OCI-LY3 (cell line): ENCODE results near the gene ETV3L.

Source experiments
- H2AFZ ChIP-seq: fragments of 200-600, 300-600 bp; shearing (Covaris generic); 2 replicates; pipeline ENCODE4 v1.6.0; 2014; ENCODE audit warnings: antibody characterized with exemption, low read depth, low read length
- H3K27ac ChIP-seq: fragments of 200-600, 300-600 bp; sonication (generic); 2 replicates; pipeline ENCODE4 v1.5.1; 2014; ENCODE audit warnings: mild to moderate bottlenecking, low read length, moderate library complexity, mixed read lengths
- H3K27me3 ChIP-seq: fragments of 200-600, 300-600 bp; sonication (generic); 2 replicates; pipeline ENCODE4 v1.6.1; 2014; ENCODE audit warnings: low read depth, low read length, mixed read lengths
- H3K36me3 ChIP-seq: fragments of 200-600, 300-600 bp; sonication (generic); replicated peaks from 2 replicates; pipeline ENCODE3; 2014; ENCODE audit warnings: low read depth, low read length, mixed read lengths
- H3K4me1 ChIP-seq: fragments of 300-600, 200-600 bp; sonication (generic); 2 replicates; pipeline ENCODE4 v1.6.1; 2014; ENCODE audit warnings: low read length, mixed read lengths
- H3K4me2 ChIP-seq: fragments of 200-600, 300-600 bp; sonication (generic); 2 replicates; pipeline ENCODE4 v1.6.1; 2014; ENCODE audit warnings: low read length, mixed read lengths
- H3K4me3 ChIP-seq: fragments of 300-600, 200-600 bp; sonication (generic); 2 replicates; pipeline ENCODE4 v1.5.1; 2014; ENCODE audit warnings: antibody characterized with exemption, mild to moderate bottlenecking, low read length, moderate library complexity
- H3K79me2 ChIP-seq: fragments of 300-600, 200-600 bp; shearing (Covaris generic); 2 replicates; pipeline ENCODE4 v1.6.1; 2014; ENCODE audit warnings: mild to moderate bottlenecking, low read length, mixed read lengths
- H3K9ac ChIP-seq: fragments of 300-600, 200-600 bp; shearing (Covaris generic); 2 replicates; pipeline ENCODE4 v1.6.0; 2014; ENCODE audit warnings: mild to moderate bottlenecking, low read length, moderate library complexity
- H3K9me3 ChIP-seq: fragments of 200-600, 300-600 bp; shearing (Covaris generic); 2 replicates; pipeline ENCODE4 v1.6.1; 2014; ENCODE audit warnings: low read length, mixed read lengths; ENCODE audit not compliant: insufficient read depth
- H4K20me1 ChIP-seq: fragments of 200-600, 300-600 bp; sonication (generic); 2 replicates; pipeline ENCODE4 v1.6.1; 2016; ENCODE audit warnings: low read length, mixed read lengths; ENCODE audit not compliant: insufficient read depth
- EZH2phosphoT487 ChIP-seq: fragments of 200-600 bp; shearing (Covaris generic); IDR thresholded peaks from 2 replicates; pipeline ENCODE4 v1.6.1; 2018; ENCODE audit warnings: antibody characterized with exemption, mixed run types, low read depth
- TF ChIP-seq, protein P1 (sequence below): fragments of 200-600, 300-600 bp; sonication (generic); IDR thresholded peaks from 2 replicates; pipeline ENCODE4 v1.5.1; 2014; ENCODE audit warnings: antibody characterized with exemption, low read length, low read depth

Gene ETV3L

DNA sequence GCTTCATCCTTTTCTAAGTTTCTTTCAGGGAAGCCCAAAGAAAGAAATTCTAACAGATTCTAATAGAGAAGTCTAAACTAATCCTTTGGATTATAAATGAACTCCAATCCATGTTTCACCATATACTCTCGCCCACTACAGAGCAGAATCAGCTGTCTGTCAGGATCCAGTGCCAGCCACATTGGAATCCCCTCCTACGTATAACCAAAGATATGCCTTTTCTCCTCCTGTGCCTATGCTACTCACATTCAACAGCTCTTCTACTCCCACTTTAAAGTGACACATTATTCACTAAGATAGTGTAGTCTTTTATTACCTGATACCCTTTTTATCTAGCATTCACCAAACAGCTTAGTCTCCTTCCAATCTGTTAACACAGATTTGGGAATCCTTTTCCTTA lies 35.5 kb upstream of the ETV3L start:
- Histone ChIP-seq H3K4me3 (no peak overlapping the region), H3K36me3 (peaks cover 59% of the 10 kb centered on the region), H3K4me1 (peaks cover 26% of the 10 kb centered on the region), H3K4me2 (no peak overlapping the region), H3K9ac (no peak overlapping the region), H3K79me2 (peaks cover 64% of the 10 kb centered on the region), H3K9me3 (no peaks in the 10 kb centered on the region), H3K27me3 (no peaks in the 10 kb centered on the region), H2AFZ (no peak overlapping the region), H4K20me1 (peaks cover 23% of the 10 kb centered on the region), H3K27ac (no peak overlapping the region)
- TF ChIP-seq EZH2phosphoT487: no peak
- TF ChIP-seq, protein P1, sequence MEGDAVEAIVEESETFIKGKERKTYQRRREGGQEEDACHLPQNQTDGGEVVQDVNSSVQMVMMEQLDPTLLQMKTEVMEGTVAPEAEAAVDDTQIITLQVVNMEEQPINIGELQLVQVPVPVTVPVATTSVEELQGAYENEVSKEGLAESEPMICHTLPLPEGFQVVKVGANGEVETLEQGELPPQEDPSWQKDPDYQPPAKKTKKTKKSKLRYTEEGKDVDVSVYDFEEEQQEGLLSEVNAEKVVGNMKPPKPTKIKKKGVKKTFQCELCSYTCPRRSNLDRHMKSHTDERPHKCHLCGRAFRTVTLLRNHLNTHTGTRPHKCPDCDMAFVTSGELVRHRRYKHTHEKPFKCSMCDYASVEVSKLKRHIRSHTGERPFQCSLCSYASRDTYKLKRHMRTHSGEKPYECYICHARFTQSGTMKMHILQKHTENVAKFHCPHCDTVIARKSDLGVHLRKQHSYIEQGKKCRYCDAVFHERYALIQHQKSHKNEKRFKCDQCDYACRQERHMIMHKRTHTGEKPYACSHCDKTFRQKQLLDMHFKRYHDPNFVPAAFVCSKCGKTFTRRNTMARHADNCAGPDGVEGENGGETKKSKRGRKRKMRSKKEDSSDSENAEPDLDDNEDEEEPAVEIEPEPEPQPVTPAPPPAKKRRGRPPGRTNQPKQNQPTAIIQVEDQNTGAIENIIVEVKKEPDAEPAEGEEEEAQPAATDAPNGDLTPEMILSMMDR: no peak

DNA sequence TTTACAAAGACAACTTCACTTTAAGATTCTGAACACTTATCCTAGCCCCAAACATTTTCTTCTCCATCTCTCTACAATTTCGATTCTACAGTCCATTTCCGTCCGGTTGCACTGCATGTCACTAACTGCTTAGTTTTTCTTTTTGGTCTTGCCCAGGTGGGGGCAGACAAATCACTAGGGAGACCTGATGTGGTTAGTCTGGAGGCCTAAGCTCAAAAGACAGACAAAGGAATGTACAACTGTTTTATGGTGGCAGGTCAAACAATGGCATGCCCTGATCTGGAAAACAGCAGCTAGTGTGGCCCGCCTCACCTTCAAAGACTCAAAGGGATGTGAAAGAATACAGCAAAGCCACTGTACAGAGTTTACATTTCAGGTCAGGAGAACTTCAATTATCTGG lies 34.8 kb upstream of the ETV3L start:
- Histone ChIP-seq H3K36me3 (peaks cover 63% of the 10 kb centered on the region), H3K27ac (no peak overlapping the region), H3K27me3 (no peaks in the 10 kb centered on the region), H3K4me1 (peaks cover 20% of the 10 kb centered on the region), H3K79me2 (peaks cover 64% of the 10 kb centered on the region), H3K4me3 (no peak overlapping the region), H3K4me2 (no peak overlapping the region), H3K9me3 (no peaks in the 10 kb centered on the region), H3K9ac (no peak overlapping the region), H4K20me1 (peaks cover 23% of the 10 kb centered on the region), H2AFZ (no peak overlapping the region)
- TF ChIP-seq, protein P1: 0 out of 2 replicates have a peak, but pooled peaks have one; percentile 3
- no peak for TF ChIP-seq EZH2phosphoT487

DNA sequence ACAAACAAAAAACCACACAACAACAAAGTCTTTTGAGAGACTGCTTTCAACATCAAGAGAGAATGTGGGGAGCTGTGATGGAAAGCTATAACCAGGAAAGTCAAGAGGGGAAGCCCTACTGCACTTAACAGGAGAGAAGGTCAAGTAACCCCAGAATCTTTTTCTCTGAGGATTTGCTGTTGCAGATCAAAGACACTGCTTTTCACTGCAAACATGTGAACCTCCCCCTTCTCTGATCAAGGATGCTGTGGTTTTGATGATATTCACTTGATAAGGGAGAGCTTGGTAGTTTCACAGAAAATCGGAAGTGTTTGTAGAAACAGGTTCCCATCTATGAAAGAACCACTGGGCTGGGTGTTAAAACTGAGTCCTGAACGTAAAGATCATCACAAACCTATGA lies 33.8 kb upstream of the ETV3L start:
- Histone ChIP-seq H3K4me2 (no peak overlapping the region), H3K4me1 (peaks cover 15% of the 10 kb centered on the region), H4K20me1 (peaks cover 23% of the 10 kb centered on the region), H3K9ac (no peak overlapping the region), H3K9me3 (no peaks in the 10 kb centered on the region), H2AFZ (no peak overlapping the region), H3K27me3 (no peaks in the 10 kb centered on the region), H3K4me3 (no peak overlapping the region), H3K36me3 (peaks cover 72% of the 10 kb centered on the region), H3K79me2 (peaks cover 59% of the 10 kb centered on the region), H3K27ac (no peak overlapping the region)
- TF ChIP-seq, protein P1: no peak
- TF ChIP-seq EZH2phosphoT487: no peak

- Histone ChIP-seq H3K4me3 (no peak overlapping the region), H3K79me2 (peaks cover 54% of the 10 kb centered on the region), H3K4me1 (peaks cover 15% of the 10 kb centered on the region), H3K36me3 (peaks cover 79% of the 10 kb centered on the region), H3K9me3 (no peaks in the 10 kb centered on the region), H4K20me1 (peaks cover 21% of the 10 kb centered on the region), H3K4me2 (no peak overlapping the region), H3K27ac (no peak overlapping the region), H3K9ac (no peak overlapping the region), H2AFZ (no peak overlapping the region), H3K27me3 (no peaks in the 10 kb centered on the region)
- TF ChIP-seq, protein P1: no peak
- TF ChIP-seq EZH2phosphoT487: no peak
Observed at GRCh38 chr1:157132616-157133167, 33.1 kb upstream of the ETV3L start.
